ENCODE measurements around the gene CLTRN. TPM values are rescaled to one million over a fixed set of nuclear protein-coding genes. Genes with fewer than 3 reads are reported as not detected.

CLTRN gene
- total and polyA plus RNA-seq, 2 of the 13 experiments (the other 11 are each of a cell fraction or from before 2014, with no cell fraction given) = 0.37 to 0.53 TPM

DNA sequence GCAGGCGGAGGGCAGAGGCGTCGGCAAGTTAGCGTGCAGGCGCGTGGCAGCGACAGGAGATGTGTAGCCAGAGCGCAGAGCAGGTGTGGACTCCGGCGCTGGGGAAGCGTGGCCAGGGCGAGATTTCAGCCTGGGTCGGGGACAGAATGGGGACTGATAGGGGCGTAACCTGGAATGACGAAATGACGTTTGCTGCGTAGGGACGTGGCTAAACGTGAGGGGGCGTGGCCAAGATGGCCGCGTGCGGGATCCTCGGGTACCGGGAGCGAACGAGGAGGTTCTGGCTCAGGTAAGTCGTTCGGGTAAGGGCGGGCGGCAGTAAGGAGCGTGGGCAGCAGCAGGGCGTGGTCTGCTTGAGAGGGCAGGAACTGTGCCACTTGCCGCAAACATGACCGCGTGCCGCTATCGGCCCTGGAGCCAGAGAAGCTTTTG lies 10.9 kb upstream of the CLTRN start (continued):
- TF ChIP-seq PRDM15 (CRISPR knock-in tag; IDR thresholded peaks at IDR 0.05) (no peak), ZNF850 (CRISPR knock-in tag; conservative IDR thresholded peaks at IDR 0.05) (no peak), ZNF20 (CRISPR knock-in tag; IDR thresholded peaks at IDR 0.05) (no peak), ZFX (CRISPR knock-in tag; IDR thresholded peaks at IDR 0.05; ENCODE audit: low read depth) (no peak; the same call in none of the 2 replicates), RFX1 (IDR thresholded peaks at IDR 0.05) (no peak), AKAP8 (CRISPR knock-in tag; IDR thresholded peaks at IDR 0.05) (no peak), EP300 (IDR thresholded peaks at IDR 0.05; ENCODE audit: low read depth in 2 of 2, low read length in 2 of 2) (no peak), EP300 (CRISPR knock-in tag; IDR thresholded peaks at IDR 0.05; ENCODE audit: borderline replicate concordance) (no peak), CBFB (CRISPR knock-in tag; IDR thresholded peaks at IDR 0.05) (no peak), FLYWCH1 (CRISPR knock-in tag; IDR thresholded peaks at IDR 0.05) (no peak), RBM39 (IDR thresholded peaks at IDR 0.05; ENCODE audit: low read depth, low read length, poor library complexity, severe bottlenecking) (no peak), MLXIP (CRISPR knock-in tag; IDR thresholded peaks at IDR 0.05; ENCODE audit: borderline replicate concordance) (no peak), PAWR (CRISPR knock-in tag; IDR thresholded peaks at IDR 0.05; ENCODE audit: borderline replicate concordance) (no peak), ZNF362 (CRISPR knock-in tag; IDR thresholded peaks at IDR 0.05; ENCODE audit: borderline replicate concordance) (no peak), ZNF891 (CRISPR knock-in tag; IDR thresholded peaks at IDR 0.05) (no peak)
- TF ChIP-seq, protein P1, sequence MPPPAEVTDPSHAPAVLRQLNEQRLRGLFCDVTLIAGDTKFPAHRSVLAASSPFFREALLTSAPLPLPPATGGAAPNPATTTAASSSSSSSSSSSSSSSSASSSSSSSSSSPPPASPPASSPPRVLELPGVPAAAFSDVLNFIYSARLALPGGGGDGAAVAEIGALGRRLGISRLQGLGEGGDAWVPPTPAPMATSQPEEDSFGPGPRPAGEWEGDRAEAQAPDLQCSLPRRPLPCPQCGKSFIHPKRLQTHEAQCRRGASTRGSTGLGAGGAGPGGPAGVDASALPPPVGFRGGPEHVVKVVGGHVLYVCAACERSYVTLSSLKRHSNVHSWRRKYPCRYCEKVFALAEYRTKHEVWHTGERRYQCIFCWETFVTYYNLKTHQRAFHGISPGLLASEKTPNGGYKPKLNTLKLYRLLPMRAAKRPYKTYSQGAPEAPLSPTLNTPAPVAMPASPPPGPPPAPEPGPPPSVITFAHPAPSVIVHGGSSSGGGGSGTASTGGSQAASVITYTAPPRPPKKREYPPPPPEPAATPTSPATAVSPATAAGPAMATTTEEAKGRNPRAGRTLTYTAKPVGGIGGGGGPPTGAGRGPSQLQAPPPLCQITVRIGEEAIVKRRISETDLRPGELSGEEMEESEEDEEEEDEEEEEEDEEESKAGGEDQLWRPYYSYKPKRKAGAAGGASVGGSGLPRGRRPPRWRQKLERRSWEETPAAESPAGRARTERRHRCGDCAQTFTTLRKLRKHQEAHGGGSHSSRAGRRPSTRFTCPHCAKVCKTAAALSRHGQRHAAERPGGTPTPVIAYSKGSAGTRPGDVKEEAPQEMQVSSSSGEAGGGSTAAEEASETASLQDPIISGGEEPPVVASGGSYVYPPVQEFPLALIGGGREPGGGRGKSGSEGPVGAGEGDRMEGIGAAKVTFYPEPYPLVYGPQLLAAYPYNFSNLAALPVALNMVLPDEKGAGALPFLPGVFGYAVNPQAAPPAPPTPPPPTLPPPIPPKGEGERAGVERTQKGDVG (CRISPR knock-in tag; IDR thresholded peaks at IDR 0.05; ENCODE audit: borderline replicate concordance) = no peak
- TF ChIP-seq, protein P2, sequence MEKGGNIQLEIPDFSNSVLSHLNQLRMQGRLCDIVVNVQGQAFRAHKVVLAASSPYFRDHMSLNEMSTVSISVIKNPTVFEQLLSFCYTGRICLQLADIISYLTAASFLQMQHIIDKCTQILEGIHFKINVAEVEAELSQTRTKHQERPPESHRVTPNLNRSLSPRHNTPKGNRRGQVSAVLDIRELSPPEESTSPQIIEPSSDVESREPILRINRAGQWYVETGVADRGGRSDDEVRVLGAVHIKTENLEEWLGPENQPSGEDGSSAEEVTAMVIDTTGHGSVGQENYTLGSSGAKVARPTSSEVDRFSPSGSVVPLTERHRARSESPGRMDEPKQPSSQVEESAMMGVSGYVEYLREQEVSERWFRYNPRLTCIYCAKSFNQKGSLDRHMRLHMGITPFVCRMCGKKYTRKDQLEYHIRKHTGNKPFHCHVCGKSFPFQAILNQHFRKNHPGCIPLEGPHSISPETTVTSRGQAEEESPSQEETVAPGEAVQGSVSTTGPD (CRISPR knock-in tag; IDR thresholded peaks at IDR 0.05) = no peak

Data from HepG2 (cell line).